DOHH2 (cell line): ENCODE data around the gene CEP112.
"Not testable (repeated sequence)": the region's sequence is repeated elsewhere in the genome, so short reads cannot be mapped to it uniquely, and the experiment has no call there.

ENCODE experiments used
- H3F3A ChIP-seq: fragments of 200-600 bp; sonication (generic), shearing (Covaris generic); 2 replicates; pipeline ENCODE4 v1.6.0; 2016; ENCODE audit warnings: antibody characterized with exemption, mild to moderate bottlenecking; ENCODE audit not compliant: control insufficient read depth, insufficient read depth
- H3K27ac ChIP-seq: fragments of 200-600 bp; sonication (generic); 2 replicates; pipeline ENCODE4 v1.5.1; 2014; ENCODE audit warnings: low read depth, mild to moderate bottlenecking, low read length, moderate library complexity
- H3K27me3 ChIP-seq: fragments of 200-600 bp; sonication (generic); 2 replicates; pipeline ENCODE4 v1.6.1; 2014; ENCODE audit warnings: mild to moderate bottlenecking, low read length, mixed read lengths; ENCODE audit not compliant: control insufficient read depth
- H3K36me3 ChIP-seq: fragments of 200-600 bp; sonication (generic); 2 replicates; pipeline ENCODE4 v1.6.1; 2014; ENCODE audit warnings: mild to moderate bottlenecking, low read length, moderate library complexity, mixed read lengths; ENCODE audit not compliant: control insufficient read depth
- H3K4me1 ChIP-seq: fragments of 200-600 bp; sonication (generic); 2 replicates; pipeline ENCODE4 v1.6.1; 2014; ENCODE audit warnings: mild to moderate bottlenecking, low read length, mixed read lengths; ENCODE audit not compliant: control insufficient read depth
- H3K4me2 ChIP-seq: fragments of 200-600 bp; sonication (generic); 2 replicates; pipeline ENCODE4 v1.6.0; 2014; ENCODE audit warnings: mild to moderate bottlenecking, low read length, moderate library complexity
- H3K4me3 ChIP-seq: fragments of 200-600 bp; sonication (generic); 2 replicates; pipeline ENCODE4 v1.5.1; 2014; ENCODE audit warnings: mild to moderate bottlenecking, low read length, mixed read lengths
- H3K79me2 ChIP-seq: fragments of 200-600 bp; sonication (generic); 2 replicates; pipeline ENCODE4 v1.6.1; 2014; ENCODE audit warnings: mild to moderate bottlenecking, low read length, mixed read lengths; ENCODE audit not compliant: control insufficient read depth
- H3K9me2 ChIP-seq: fragments of 200-600 bp; sonication (generic); replicated peaks from 2 replicates; pipeline ENCODE4 v1.6.1; 2014; ENCODE audit warnings: mild to moderate bottlenecking, low read length, mixed read lengths; ENCODE audit not compliant: control insufficient read depth
- H3K9me3 ChIP-seq: fragments of 200-600 bp; sonication (generic); 2 replicates; pipeline ENCODE4 v1.6.1; 2014; ENCODE audit warnings: antibody characterized with exemption, low read length, mixed read lengths; ENCODE audit not compliant: control insufficient read depth, insufficient read depth
- H4K20me1 ChIP-seq: fragments of 200-600 bp; sonication (generic); 2 replicates; pipeline ENCODE4 v1.6.0; 2014; ENCODE audit warnings: low read depth, mild to moderate bottlenecking, antibody characterized with exemption, low read length, moderate library complexity; ENCODE audit not compliant: control insufficient read depth, insufficient read depth
- EZH2phosphoT487 ChIP-seq: fragments of 200-600 bp; sonication (generic); IDR thresholded peaks from 2 replicates; pipeline ENCODE4 v1.6.1; 2017; ENCODE audit warnings: borderline replicate concordance, mild to moderate bottlenecking, antibody characterized with exemption, low read length, moderate library complexity, mixed read lengths
- TF ChIP-seq, protein P1 (sequence below): fragments of 200-600 bp; sonication (generic); IDR thresholded peaks from one replicate; pipeline ENCODE4 v1.5.1; 2014; ENCODE audit warnings: antibody characterized with exemption, mild to moderate bottlenecking, low read depth, low read length; ENCODE audit not compliant: poor library complexity, severe bottlenecking

Gene CEP112

DNA sequence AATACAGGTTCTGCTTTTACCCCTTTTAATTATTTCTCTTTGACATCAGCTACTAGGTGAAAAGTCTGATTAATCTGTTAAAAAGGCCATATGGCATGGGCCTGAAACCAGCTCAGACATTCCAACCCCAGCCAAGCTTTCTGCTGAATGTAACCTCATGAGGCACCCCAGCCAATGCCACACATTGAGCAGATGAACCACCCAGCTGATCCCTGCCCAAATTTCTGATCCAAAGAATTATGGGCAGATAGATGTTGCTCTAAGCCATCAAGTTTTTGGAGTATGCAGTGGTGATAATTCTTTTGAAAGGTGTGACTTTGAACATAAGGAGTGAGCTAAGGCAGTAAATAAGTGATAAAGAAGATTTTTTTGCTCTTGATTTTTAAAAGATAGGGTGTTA is 452.9 kb downstream of the CEP112 start:
- Histone ChIP-seq H3K4me3 (no peak overlapping the region), H4K20me1 (no peaks in the 10 kb centered on the region), H3K4me1 (no peaks in the 10 kb centered on the region), H3K36me3 (no peaks in the 10 kb centered on the region), H3K27me3 (no peaks in the 10 kb centered on the region), H3K9me3 (no peaks in the 10 kb centered on the region), H3K79me2 (no peaks in the 10 kb centered on the region), H3K4me2 (no peak overlapping the region), H3F3A (no peaks in the 10 kb centered on the region), H3K27ac (no peak overlapping the region), H3K9me2 (no peaks in the 10 kb centered on the region)
- TF ChIP-seq EZH2phosphoT487 = no peak
- TF ChIP-seq, protein P1, sequence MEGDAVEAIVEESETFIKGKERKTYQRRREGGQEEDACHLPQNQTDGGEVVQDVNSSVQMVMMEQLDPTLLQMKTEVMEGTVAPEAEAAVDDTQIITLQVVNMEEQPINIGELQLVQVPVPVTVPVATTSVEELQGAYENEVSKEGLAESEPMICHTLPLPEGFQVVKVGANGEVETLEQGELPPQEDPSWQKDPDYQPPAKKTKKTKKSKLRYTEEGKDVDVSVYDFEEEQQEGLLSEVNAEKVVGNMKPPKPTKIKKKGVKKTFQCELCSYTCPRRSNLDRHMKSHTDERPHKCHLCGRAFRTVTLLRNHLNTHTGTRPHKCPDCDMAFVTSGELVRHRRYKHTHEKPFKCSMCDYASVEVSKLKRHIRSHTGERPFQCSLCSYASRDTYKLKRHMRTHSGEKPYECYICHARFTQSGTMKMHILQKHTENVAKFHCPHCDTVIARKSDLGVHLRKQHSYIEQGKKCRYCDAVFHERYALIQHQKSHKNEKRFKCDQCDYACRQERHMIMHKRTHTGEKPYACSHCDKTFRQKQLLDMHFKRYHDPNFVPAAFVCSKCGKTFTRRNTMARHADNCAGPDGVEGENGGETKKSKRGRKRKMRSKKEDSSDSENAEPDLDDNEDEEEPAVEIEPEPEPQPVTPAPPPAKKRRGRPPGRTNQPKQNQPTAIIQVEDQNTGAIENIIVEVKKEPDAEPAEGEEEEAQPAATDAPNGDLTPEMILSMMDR = no peak

DNA sequence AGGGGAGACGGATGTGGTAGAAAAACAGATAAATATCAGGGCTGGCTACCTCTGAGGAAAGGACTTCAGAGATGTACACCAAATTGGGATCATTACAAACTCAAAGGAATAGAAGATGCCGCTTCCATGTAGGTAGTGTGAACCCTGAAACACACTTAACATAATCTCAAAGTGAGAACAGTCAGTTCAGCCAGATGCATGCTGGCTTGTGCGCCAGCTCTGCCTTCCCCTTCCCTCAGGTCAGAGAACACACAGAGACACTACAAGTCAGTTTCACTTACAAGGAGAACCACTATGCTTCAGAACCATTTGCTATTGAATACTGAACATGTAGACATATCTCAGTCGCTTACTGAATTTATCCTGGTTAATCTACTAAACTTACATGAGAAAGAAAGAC is 454.5 kb downstream of the CEP112 start:
- Histone ChIP-seq H3F3A (no peaks in the 10 kb centered on the region), H3K4me1 (no peaks in the 10 kb centered on the region), H3K4me3 (no peak overlapping the region), H3K79me2 (no peaks in the 10 kb centered on the region), H3K9me2 (no peaks in the 10 kb centered on the region), H4K20me1 (no peaks in the 10 kb centered on the region), H3K27me3 (no peaks in the 10 kb centered on the region), H3K4me2 (no peak overlapping the region), H3K27ac (no peak overlapping the region), H3K36me3 (no peaks in the 10 kb centered on the region), H3K9me3 (no peaks in the 10 kb centered on the region)
- TF ChIP-seq EZH2phosphoT487 = no peak
- TF ChIP-seq, protein P1 = no peak

DNA sequence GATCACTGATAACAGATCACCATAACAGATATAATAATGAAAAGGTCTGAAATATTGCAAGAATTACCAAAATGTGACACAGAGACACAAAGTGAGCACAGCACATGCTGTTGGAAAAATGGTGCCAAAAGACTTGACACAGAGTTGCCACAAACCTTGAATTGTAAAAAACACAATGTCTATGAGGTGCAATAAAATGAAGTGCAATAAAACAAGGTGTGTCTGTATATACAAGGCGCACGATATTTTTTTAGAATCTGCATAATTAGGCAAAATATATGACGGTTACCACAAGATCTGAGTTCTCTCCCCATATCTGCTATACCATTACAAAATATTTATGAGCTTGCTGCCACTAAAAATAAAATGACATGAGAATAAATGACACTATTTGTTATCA is 458.6 kb downstream of the CEP112 start:
- Histone ChIP-seq H3K79me2 (no peaks in the 10 kb centered on the region), H3K4me3 (no peak overlapping the region), H3F3A (no peaks in the 10 kb centered on the region), H3K4me2 (no peak overlapping the region), H3K27ac (no peak overlapping the region), H4K20me1 (no peaks in the 10 kb centered on the region), H3K27me3 (no peaks in the 10 kb centered on the region), H3K9me2 (no peaks in the 10 kb centered on the region), H3K9me3 (no peaks in the 10 kb centered on the region), H3K4me1 (no peaks in the 10 kb centered on the region), H3K36me3 (no peaks in the 10 kb centered on the region)
- TF ChIP-seq EZH2phosphoT487 = no peak
- TF ChIP-seq, protein P1 = no peak

DNA sequence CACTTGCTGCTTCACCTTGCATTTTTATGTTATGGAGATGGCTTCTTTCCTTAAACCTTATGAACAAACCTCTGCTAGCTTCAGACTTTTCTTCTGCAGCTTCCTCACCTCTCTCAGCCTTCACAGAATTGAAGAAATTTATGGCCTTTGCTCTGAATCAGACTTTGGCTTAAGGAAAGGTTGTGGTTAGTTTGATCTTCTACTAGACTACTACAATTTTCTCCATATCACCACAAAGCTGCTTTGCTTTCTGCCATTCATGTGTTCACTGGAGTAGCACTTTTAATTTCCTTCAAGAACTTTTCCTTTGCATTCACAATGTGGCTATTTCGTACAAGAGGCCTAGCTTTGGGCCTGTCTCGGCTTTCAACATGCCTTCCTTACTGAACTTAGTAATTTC is 459.3 kb downstream of the CEP112 start:
- H3K79me2 ChIP-seq, H3K9me2 ChIP-seq, H3F3A ChIP-seq, H3K9me3 ChIP-seq, H3K27ac ChIP-seq, H3K4me3 ChIP-seq, H3K36me3 ChIP-seq, H4K20me1 ChIP-seq, H3K4me1 ChIP-seq, H3K4me2 ChIP-seq, H3K27me3 ChIP-seq: not testable (repeated sequence)
